IPS-18c (cell line): ENCODE measurements around the gene ACBD4.

Source experiments
- H3K4me3 ChIP-seq: 2 replicates; pipeline ENCODE4 v1.7.0; 2013; ENCODE audit warnings: low read depth, mild to moderate bottlenecking, low read length, moderate library complexity; ENCODE audit not compliant: insufficient read depth
- H3K9me3 ChIP-seq: one replicate; pipeline ENCODE4 v1.6.1; 2013; ENCODE audit warnings: mild to moderate bottlenecking, low read length, moderate library complexity; ENCODE audit not compliant: control insufficient read depth, insufficient read depth

The ACBD4 gene

DNA sequence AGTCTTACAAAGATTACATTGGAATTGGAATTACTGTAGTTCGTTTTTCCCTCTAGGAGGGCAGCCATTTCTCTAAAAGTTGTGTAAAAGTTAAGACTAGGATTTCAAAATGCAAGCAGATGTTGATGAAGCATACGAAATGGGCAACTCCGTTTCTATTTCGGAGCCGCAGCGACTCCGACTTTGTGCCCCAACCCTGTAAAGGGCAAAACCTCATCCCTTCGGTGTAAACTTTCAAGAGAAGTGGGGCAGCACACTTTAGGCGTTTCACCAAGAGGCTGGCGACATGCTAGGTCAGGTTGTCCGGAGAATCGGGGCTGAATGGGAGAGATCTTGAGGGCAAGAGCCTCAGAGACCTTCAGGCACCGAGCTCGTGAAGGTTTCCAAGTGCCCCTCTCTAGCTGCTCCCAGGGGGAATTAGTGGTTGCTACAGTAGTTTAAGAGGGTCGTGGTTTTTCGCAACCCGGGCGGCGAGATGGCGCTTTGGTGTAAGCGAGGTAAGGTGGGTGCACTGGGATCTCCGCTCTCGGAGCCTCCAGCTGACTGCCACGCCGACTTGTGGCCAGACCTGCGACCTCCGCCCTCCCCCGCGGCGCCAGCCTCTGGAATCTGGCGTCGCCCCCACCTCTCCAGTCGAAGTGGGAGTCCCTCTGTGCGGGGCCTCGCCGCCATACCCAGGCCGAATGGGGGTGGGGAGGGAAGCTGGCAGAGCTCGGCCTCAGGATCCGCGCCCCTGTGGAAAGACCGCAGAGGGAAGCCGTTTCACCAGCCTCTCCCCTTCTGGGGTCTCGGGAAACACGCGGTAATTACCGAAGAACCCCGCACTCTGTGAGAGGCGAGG lies 25.2 kb downstream of the ACBD4 start:
- Histone ChIP-seq H3K4me3 (peak overlapping the region; percentile 97), H3K9me3 (no peaks in the 10 kb centered on the region)

DNA sequence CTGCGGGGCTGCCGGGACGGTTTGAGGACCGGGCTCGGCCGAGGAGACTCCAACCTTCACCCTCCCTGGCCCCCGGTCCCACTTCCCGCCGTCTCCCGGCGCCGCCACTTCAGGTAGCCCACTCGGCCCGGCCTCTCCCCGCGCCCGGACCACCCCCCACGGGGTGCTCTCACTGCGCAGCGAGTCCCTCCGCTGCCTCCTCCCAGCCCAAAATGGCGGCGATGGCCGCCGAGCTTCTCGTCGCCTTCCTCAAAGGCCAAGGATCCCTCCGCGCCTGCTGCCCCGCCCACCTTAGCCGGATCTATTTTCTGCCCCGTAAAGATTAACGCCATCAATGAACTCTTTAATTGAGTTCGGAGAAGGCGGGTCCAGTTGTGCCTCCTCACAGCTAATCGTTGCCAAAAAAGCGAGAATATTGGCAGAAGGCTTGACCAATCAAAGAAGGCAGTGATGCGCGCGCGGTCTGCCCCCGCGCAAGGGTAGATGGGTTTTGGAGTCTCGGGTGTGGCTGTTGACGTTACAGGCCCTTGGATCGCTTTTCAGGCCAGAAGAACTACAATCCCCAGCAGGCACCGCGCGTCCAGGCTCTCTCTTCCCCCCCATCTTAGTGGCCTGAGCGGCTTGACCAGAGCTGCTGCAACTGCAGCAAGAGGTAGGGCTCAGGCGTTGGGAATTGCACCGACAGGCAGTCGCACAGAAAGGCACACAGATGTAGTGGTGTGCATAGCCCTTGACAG lies 26.0 kb downstream of the ACBD4 start, which contains the start of gene HEXIM2:
HEXIM2 (plus strand) TSS at position 588 of the 737 bp plus-strand sequence. CDS start 919 bp downstream, outside the sequence.
- no peaks in the 10 kb centered on the region for H3K9me3 ChIP-seq
- peak within 1 kb of the TSS; percentile 97 for H3K4me3 ChIP-seq

DNA sequence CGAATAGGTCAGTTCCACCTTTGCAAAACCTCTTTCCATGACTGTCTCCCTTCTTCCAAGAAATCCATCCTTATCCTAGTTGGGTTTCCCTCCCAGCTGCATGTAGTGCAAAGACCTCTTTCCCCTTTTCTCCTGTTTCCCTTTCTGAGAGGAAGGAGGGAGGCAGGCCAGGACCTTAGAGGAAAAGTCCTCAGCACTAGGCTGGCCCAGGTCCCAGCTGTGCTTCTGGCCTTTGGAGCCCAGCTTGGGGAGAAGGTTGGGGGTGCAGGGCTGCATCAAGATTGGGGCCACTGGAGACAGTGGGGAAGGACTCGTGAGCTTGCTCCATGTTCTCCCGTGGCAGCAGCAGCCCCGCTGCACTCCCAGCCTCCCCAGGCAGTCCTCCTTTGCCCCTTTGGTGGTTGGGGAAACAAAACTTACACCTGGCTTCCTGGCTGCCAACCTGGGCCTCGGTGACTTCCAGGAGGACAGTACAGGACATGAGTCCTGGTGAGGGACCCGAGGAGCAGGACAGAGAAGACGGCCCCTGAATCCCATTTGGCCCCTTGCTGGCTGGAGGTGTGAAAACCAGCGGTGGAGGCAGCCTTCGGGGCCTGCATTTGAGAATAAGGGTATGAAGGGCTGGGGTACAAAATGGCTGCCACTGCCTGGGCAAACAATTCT lies 26.7 kb downstream of the ACBD4 start:
- Histone ChIP-seq H3K4me3 (peak overlapping the region; percentile 45), H3K9me3 (no peaks in the 10 kb centered on the region)

DNA sequence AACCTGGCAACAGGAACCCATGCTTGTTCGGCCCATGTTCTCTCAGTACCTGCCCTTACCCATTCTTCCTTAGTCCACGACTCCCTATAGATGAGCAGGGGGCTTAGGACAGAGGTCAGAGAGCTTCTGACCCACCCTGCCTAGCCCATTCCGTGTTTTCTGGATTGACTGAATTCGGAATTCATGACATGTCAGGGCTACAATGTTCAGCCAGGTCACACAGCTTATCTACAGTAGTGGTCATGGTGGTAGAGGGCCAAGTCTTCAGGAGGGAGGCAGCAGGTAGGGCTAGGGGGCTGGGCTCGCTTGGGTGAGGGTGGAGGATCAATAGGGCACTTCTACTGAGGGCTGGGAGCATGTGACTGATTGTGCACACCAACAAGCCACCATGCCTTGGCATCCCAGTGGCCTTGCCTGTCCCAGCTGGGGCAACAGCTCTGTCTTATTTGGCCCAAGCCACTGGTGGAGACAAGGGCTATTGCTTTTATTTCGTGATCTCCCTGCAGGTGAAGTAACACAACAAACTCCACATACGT lies 29.3 kb downstream of the ACBD4 start:
- Histone ChIP-seq H3K4me3 (no peak overlapping the region), H3K9me3 (no peaks in the 10 kb centered on the region)

DNA sequence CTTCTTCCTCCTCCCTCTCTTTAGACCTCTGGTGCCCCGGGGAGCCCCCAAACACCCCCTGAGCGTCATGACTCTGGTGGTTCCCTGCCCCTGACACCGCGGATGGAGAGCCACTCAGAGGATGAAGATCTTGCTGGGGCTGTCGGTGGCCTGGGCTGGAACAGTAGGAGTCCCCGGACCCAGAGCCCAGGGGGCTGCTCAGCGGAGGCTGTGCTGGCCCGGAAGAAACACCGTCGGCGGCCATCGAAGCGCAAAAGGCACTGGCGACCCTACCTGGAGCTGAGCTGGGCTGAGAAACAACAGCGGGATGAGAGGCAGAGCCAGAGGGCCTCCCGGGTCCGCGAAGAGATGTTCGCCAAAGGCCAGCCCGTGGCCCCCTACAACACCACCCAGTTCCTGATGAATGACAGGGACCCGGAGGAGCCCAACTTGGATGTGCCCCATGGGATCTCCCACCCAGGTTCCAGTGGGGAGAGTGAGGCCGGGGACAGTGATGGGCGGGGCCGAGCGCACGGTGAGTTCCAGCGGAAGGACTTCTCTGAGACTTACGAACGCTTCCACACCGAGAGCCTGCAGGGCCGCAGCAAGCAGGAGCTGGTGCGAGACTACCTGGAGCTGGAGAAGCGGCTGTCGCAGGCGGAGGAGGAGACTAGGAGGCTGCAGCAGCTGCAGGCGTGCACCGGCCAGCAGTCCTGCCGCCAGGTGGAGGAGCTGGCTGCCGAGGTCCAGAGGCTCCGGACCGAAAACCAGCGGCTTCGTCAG lies 33.7 kb downstream of the ACBD4 start:
- Histone ChIP-seq H3K4me3 (no peak overlapping the region), H3K9me3 (no peaks in the 10 kb centered on the region)

DNA sequence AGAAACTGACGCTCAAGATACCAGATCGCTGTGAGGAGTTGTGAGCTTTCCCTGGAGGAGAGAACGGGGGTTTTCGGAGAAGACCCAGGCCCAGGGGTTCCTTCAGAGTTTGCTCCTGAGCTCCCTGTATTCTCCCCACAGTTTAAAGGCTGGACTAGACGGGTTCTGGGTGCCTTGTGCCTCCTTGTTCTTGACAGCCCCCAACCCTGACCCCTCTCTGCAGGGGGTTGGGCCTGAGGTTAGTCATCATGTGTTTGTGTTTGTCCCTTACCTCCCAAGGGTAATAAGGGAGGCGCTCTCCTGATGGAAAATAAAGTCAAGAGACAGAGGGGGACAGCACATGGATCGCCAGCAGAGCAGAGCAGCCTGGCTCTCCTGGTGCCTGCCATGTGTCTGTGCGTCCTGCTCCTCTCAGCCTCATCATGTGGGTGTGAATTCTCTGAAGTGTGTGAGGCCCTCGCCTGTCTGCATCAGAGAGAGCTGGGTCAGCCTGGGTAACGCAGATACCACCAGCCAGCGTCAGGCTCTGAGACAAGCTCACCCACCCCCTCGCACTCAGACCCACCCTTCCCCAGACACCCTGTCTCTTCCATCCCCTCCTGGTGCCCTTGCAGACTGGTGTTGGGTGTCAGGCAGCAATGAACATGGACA lies 34.9 kb downstream of the ACBD4 start:
- no peak overlapping the region for H3K4me3 ChIP-seq
- H3K9me3 ChIP-seq, result no peaks in the 10 kb centered on the region

DNA sequence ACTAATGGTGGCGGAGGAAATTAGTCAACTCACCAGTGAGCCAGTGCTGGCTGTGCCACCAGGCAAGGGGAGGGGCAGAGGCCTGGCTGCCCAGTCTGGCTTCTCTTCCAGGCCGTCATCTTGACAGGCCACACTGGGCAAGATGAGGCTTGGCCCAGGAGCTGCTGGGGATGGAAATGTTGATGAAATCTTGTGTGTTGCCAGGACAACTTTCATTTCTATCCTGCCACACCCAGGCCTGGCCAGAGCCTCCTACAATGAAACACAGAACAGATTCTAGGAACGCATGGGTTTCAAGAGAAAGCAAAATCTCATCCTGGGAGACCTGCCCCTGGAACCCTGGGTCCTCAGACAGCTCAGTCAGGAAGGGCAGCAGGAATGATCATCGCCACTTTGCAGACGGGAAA lies 35.4 kb downstream of the ACBD4 start:
- Histone ChIP-seq H3K4me3 (peak overlapping the region; percentile 6; the same call in 1 of the 2 replicates), H3K9me3 (no peaks in the 10 kb centered on the region)

DNA sequence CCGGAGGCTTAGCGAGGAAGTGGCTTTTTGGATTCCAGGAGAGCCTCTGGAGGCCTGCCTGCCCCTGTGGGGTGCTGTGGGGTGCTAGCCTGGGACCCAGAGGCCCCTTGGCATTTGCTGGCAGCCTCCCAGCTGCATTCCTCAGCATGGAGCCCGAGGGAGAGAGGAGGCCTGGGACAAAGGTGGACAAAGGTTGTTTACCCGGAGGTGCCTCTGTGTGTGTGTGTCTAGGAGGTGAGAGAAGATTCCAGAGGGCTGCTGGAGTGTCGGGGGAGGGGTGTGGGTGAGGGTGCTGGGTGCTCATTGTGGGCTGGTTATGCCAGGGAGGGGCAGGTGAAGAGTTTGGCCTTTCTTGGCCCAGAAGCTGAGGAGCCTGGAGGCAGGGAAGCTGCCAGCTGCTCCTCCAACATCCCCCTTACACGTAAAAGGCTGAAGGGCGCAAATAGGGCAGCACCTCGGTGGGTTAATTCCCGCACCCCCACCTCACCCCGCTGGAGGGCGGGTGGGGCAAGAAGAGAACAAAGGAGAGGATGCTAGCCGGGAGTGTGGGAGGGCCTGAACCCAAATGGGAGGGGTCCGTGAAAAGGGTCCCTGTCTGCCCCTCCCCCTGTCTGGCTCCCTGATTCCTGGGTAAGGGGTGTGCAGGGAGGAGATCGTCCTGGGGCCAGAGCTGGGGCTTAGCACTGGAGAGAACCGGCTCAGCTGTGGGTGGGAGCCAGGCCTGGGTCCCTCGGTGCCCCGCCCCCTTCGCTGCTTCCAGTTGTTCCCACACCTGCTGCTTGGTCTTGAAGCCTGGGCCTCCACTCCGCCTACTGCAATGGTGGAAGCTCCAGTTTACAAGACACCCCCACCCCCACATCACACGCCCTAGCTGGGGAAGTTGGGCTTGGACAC lies 36.1 kb downstream of the ACBD4 start:
- Histone ChIP-seq H3K9me3 (no peaks in the 10 kb centered on the region), H3K4me3 (peak overlapping the region; percentile 6)

DNA sequence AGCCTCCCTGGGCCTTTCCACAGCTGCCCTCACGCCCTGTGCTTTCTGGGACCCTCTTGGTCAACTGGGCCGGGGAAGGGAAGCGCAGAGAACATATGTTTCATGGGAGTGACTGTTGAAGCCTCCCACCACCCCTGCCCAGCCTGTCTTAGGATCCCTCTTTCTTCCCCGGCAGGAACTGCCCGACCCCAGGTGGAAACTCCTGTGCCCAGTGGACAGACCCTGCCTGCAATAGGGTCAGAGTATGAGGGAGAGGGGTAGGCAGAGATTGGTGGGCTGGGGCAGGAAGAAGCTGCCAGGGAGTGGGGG lies 36.7 kb downstream of the ACBD4 start:
- no peaks in the 10 kb centered on the region for H3K9me3 ChIP-seq
- peak overlapping the region; percentile 9 for H3K4me3 ChIP-seq

DNA sequence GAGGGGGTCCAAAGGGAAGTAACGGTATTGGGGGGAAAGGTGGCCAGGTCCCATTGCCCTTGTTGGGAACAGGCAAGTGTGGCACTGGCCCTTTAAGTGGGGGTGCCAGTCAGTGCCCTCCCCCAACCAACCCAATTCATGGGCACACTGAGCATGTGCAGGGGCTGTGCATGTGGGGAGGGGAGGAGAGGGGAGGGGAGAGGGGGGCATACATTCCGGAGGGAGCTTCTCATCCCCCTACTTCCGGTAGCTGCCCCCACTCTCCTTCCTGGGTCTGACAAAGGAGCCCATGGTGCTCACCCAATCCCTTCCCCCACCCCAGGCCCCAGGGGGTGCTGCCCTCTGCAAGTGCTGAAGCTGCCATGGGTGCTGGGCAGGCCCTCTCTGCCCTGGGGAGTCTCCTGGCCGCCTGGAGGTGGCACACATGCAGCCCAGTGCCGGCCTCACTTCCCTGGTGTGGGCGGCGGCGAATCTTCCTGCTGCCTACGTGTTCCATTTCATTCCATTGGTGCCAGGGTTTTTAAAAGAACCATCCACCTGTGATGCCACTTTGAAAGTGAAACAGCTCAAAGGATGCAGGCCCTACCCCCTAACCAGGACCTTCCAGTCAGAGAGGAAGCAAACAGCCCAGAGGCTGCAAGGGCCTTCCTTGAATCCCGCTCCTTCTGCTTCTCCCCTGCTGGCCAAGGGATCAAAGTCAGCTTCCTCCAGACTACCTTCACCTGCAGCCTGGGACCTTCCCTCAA lies 37.2 kb downstream of the ACBD4 start:
- no peaks in the 10 kb centered on the region for H3K9me3 ChIP-seq
- H3K4me3 ChIP-seq, result 0 out of 2 replicates have a peak overlapping the region, but pooled peaks have one; percentile 9

DNA sequence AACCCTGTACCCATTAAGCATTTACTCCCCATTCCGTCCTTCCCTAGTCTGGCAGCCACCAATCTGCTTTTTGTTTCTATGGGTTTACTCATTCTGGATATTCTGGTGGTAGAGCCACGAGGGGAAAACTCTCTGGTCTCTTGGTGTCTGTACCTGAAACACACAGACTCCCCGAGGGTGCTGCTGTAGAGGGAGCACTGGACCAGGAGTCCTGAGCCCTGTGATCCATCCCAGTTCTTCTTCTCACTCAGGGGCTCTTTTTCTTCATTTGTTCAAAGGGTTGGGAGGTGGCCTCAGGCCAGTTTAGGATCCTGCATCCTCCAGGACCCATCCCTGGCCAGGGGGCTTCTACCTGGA lies 40.2 kb downstream of the ACBD4 start:
- H3K9me3 ChIP-seq, result no peaks in the 10 kb centered on the region
- no peak overlapping the region for H3K4me3 ChIP-seq

DNA sequence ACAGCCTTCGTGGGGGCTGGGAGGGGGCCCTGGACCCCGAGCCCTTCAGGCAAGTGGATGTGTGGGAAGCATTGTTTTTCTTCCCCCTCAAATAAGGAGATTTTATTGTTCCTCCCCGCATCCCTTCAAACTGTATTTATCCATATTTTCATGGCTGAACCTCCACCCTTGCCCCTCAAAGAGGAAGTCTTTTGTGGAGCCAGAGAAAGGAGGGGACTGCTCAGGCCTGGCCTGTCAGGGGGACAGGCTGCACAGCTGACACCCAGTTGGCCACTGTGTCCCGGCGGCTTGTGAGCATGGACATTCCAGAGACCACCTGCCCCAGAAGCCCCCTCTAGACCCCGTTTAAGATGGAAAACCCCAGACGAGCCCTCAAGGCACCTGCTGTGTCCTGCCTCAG lies 42.1 kb downstream of the ACBD4 start:
- no peaks in the 10 kb centered on the region for H3K9me3 ChIP-seq
- H3K4me3 ChIP-seq, result no peak overlapping the region

DNA sequence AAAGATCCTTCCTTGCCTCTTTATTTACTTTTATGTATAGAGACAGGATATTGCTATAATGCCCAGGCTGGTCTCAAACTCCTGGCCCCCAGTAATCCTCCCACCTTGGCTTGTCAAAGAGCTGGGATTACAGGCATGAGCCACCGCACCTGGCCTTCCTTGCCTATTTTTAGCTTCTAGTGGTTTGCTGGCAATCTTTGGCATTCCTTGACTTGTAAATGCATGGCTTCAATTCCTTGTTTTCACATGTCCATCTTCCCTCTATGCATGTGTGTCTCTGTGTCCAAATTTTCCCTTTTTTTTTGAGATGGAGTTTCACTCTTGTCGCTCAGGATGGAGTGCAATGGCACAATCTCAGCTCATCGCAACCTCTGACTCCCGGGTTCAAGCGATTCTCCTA lies 48.7 kb downstream of the ACBD4 start:
- no peaks in the 10 kb centered on the region for H3K9me3 ChIP-seq
- H3K4me3 ChIP-seq, result no peak overlapping the region

DNA sequence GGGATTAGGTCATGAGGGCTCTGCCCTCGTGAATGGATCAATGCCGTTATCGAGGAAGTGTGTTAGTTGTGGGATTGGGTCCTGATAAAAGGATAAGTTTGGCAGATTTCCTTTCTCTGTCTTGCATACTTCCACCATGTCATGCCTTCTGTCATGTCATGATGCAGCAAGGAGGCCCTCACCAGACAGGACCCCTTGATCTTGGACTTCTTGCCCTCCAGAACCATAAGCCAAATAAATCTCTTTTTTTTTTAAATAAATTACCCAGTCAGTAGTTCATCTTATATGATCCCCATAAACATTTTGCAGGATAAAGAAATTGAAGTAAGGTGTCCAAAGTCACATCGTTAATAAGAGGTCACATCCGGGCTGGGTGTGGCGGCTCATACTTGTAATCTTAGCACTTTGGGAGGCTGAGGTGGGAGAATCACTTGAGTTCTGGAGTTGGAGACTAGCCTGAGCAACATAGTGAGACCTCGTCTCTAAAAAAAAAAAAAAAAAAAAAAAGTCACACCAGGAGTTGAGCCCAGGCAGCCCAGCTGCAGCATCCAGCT lies 51.4 kb downstream of the ACBD4 start:
- Histone ChIP-seq H3K9me3 (no peaks in the 10 kb centered on the region), H3K4me3 (no peak overlapping the region)

DNA sequence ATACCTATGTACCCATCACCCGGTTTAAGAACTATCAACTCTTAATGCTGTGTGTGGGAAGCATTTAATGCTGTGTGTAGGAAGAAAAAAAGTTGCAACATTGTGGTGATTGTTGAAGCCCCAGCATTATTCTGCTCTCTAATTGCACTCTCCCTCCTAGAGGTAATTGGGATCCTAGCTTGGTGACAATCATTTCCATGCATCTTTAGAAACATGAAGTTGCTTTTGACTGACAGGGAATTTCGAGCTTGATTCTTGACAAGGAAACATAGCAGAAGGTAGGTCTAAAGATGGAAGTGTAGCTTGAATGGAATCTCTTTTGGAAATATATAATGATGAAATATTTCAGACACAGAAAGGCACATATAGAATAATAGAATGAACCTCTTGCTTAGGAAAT lies 53.5 kb downstream of the ACBD4 start:
- Histone ChIP-seq H3K9me3 (no peaks in the 10 kb centered on the region), H3K4me3 (no peak overlapping the region)
